HG03469 (cell line): Measurements from ENCODE around the gene MKLN1.
"Not testable (repeated sequence)": the region's sequence is repeated elsewhere in the genome, so short reads cannot be mapped to it uniquely, and the experiment has no call there.

ENCODE experiments used
- ATAC-seq: cut with Tn5 transposase; IDR thresholded peaks from one replicate; pipeline ENCODE4 v1.9.1; 2021; ENCODE audit warnings: mild to moderate bottlenecking, moderate library complexity, moderate number of reproducible peaks; ENCODE audit not compliant: unreplicated experiment

Gene MKLN1

DNA sequence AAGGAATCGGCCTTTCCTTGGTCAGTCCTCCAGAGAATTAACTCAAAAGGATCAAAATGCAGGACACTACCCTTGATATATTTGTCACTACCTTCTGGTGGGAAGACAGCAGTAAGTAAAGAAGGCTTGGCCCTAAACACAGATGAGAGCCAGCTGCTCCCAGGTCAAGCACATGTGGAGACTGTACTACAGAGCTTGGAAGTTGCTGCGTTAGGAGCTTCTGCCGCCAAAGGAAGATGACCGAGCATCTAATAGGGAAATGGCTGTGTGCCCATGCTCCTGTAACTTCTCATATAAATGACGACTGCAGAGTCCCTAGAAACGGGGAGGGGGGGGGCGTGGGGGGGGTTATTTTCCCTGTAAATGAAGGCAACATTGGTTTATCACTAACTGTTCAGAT is 169.8 kb downstream of the MKLN1 start:
- ATAC-seq = no peak

- ATAC-seq = no peak
Observed at GRCh38 chr7:131498237-131498885, 170.7 kb downstream of the MKLN1 start.

GRCh38 chr7:131499801-131500200 is 172.1 kb downstream of the MKLN1 start:
- no peak for ATAC-seq

GRCh38 chr7:131500357-131500756 is 172.7 kb downstream of the MKLN1 start:
- no peak for ATAC-seq

GRCh38 chr7:131501422-131501821 is 173.7 kb downstream of the MKLN1 start:
- peak; percentile 91 for ATAC-seq

- no peak for ATAC-seq
Observed at GRCh38 chr7:131501930-131502685, 174.4 kb downstream of the MKLN1 start.

DNA sequence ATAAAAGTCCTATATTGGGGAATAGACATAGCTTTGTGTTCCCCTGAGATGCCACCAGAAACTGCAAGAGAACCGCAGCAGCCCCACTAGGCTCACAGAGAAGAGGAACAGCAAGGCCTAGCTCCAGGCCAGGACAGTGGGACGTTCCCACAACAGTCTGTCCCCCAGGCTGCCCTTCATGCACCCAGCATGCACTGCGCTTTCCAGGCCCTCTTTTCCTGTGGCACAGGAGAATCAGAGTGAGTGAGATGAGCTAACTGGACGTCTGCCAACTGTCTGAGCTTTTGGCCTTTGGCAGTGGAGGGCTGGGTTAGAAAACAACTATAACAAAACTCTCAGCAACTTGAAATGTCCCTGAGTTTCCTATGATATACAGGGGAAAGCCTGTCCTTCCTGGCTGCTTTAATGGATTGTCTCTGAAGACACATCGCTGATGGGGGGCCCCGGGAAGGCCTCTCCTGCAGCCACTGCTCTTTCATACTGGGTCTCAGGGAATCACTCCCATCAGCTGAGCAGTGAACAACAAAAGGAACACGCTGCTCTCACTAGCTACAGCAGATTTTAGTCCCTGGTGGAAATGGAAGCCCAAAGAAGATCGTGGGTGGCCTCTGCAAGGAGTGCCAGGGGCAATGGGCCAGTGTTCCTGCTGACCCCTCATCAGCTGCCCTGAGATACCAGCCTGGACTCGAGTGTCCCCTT is 175.3 kb downstream of the MKLN1 start:
- no peak for ATAC-seq

DNA sequence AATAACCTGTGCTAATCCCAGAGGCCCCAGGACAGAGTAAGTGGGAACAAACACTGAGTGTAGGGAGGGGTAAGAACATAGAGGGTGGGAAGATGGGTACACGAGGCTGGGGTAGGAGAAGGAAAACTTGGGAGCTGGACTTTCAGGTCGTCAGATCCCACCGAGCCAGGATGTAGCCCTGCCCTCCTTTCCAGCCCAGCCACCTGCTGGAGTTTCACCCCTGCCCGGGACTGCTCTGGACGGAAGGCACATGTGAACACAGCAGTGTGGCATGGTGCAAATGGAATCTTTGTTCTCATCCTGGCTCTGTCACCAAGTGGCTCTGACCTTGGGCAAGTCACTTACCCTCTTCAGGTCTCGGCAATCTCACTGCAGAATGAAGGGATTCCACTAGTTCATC is 176.0 kb downstream of the MKLN1 start:
- no peak for ATAC-seq

DNA sequence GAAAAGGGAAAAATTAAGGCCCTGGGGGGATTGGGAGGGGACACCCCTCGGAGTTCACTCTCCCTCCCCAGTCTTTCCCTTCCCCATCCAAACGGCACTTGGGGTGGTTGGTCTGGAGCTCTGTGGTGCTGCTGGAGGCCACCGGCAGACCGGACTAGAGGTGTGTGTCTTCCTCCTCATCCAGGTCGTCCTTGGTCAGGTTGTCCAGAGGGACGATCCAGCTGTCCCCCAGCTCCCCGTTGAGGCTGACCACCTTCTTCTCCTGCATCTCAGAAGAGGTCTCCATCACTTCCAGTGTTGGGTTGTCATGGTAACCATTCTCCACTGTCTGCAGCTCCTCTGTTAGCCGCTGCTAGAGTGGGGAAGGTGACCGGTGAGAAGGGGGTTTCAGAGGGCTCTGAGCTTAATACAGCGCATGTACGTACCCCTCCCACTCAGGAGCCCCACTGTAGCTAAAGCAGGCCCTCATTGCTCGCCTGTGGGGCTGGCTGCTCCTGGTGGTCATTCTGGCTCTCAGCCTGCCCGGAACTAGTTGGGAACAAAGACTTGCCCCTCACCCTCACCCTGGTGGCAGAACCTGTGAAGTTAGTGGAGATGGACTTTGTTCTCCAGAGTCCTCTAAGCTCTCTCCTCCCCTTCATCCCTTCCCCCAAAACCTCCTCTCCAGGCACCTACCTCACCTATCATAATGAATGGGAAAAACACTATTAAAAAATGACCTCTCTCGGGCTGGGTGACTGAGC is 176.7 kb downstream of the MKLN1 start:
- no peak for ATAC-seq

DNA sequence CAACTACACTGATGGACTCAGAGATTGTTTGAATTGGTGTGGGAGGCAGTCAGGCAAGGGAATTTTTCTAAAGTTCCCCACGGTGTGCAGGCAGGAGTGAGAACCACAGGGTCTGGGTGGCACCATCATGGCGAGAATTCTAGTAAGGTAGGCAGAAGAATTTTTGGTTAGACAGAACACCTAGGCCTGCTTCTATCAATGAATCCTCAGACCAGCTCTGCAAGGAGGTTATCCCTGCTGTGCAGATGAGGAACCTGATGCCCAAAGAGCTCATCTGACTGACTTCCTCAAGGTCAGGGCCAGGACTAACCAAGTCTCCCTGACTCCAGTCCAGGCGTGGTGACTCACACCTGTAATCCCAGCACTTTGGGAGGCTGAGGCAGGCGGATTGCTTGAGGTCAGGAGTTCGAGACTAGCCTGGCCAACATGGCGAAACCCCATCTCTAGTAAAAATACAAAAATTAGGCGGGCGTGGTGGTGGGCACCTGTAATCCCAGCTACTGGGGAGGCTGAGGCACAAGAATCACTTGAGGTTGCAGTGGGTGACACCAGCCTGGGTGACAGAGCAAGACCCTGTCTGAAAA is 177.5 kb downstream of the MKLN1 start:
- ATAC-seq = not testable (repeated sequence)

GRCh38 chr7:131505636-131506557 is 178.2 kb downstream of the MKLN1 start:
- no peak for ATAC-seq

DNA sequence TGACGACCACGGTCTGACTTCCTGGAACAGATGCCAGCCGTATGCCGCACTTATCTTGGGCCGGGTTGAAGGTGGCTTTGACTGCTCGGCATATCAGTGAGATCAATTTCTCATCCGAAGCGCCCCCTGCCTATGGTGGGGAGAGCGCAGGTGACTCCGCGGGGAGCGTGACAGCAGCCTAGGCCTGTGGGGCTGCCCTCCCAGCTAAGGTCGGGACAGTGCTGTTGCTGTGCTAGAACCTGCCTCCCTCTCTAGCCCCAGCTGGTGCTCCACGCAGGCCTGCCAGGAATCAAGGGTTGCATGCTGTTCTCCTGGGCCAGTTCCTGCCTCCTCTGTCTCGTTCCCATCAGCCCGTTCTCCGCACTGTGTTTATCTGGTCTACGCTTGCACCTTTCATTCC is 178.9 kb downstream of the MKLN1 start:
- no peak for ATAC-seq

DNA sequence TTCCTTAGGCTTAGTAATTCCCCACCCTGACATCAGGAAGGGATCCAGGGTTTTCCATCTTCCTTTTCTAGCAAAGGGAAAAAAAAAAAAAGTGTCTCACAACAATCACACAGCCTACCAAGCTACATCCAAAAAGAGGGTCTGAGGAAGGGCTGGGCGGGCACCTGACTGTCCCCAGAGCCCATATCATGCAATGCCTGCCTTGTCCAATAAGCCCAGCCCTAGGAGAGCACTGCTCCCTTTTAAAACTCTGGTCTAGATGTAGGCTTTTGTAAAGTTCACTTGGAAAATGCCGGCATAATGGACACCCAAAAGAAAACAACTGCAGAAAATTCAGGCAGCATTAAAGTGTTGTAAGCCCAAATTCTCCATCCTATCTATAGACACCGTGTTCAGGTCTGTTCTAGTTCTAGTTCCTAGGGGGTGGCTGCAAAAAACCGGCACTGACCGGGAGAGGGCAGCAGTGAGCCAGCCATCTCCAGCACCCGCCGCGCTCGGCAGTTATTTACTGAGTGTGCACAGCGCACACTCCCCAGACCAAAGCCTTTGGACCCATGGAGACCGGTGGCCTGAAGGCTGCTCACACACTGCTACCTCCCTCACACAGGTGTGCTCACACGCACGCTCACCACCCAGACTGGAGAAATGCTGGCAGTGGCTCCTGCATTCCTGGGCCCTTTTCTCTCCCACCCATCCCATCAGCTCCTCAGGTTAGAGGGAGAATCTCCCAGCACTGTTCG is 180.1 kb downstream of the MKLN1 start:
- ATAC-seq = peak; percentile 66

- no peak for ATAC-seq
Observed at GRCh38 chr7:131508754-131509486, 181.2 kb downstream of the MKLN1 start.

DNA sequence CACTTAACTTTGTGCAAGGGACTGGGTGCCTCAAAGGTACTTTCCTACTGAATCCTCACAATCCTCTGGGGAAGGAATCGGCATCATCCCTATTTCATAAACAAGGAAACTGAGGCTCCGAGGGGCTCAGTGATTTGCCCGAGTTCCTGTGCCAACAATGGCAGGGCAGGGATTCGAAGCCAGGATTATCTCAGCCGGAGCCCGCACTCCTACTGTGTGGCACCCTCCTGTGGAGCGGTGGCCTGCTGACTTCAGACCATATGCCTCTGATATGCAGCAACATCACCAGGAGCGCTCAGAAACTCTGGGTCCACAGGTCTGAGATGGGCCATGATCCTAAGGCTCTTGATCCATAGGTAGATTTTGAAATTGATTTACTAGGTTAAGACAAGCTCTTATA is 182.1 kb downstream of the MKLN1 start:
- no peak for ATAC-seq

DNA sequence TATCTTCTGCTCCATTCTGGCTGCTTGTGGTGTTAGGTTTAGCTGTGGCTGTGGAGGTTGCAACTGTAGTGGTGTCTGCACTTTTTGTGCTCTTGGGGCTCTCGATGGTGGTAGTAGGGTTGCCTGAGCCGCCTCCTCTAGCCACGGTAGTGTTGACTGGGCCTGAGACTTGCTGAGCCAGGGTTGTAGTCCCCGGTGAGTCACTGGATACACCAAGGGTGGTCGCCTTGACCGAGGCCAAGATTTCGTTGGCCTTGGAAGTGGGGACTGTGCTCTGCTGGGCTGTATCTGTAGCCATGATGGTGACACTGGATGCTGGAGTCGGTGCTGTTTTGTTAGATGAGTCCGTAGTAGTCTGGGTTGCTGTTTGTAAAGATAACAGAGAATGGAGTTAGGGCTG is 183.4 kb downstream of the MKLN1 start:
- ATAC-seq = no peak

DNA sequence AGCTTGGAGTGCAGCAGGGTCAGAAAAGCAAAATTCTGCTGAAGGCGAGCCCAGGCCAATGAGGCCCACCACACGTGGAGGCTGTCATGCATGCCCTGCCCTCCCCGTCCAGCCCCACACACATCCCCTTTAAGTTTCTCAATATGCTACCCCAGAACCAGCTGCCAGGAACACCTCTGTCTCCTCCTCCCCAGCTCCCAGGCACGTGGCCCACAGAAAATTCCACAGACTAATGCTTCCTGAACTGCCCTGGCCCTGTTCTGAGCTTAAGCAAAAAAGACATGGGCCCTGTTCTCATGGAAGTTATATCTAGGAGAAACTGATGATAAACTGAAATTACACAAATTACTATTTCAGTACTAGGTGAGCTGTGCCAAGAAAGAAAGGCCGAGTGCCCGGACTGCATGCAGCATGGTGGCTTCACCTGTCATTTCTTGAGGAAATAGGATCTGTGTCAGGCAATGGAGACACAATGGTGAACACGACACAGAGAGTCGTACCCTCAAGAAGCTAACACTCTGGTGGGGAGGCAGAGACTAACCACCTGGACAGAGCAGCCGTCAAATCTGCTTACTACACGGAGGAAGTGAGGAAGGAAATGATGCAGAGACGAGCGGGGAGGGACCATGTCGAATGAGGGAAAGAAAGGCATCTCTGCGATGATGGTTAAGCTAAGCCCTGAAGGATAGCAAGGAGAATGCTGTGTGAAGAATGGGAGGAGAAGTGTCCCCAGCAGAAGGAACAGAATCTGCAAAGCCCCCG is 184.3 kb downstream of the MKLN1 start:
- ATAC-seq = no peak
